ENCODE results near the gene DIDO1.

DIDO1 gene

DNA sequence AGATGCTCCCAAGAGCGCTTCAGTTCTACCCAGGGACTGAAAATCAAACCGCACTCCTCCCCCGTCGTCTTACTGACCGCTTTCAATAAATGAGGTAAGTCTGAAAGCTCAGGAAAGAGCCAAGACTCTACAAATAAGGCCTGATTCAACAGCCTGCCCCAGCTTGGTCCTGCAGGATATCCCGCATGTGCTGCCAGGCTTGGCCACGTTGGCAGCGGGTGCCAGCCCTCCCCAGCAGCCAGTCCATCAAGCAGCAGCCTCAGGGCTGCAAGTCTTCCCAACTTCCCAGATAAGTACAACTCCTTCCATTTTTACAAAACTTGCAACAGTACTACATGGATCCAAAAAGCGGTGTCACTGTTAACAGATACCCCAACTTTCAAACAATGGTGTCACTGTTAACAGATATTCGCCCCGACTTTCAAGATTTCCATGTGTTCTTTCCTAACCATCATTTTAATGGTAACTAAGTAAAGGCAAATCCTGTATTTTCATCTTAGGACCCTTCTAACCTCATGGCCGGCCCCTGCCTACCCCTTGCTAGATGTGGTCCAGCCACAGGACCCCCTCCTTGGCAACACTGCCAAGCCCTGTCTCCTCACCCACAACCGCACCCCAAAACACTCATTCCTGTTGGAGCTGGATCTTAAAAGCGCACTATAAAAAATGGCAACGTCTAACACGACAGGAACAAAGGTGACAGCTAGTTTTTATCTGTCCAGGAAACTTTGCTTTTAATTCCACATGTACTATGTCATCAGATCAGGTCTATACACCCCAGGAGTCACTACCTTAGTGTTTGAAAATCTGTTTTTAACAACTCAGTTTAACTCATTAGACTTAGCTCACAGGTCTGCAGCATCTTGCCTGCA is 28.0 kb downstream of the DIDO1 start:
- TF ChIP-seq, protein P1, sequence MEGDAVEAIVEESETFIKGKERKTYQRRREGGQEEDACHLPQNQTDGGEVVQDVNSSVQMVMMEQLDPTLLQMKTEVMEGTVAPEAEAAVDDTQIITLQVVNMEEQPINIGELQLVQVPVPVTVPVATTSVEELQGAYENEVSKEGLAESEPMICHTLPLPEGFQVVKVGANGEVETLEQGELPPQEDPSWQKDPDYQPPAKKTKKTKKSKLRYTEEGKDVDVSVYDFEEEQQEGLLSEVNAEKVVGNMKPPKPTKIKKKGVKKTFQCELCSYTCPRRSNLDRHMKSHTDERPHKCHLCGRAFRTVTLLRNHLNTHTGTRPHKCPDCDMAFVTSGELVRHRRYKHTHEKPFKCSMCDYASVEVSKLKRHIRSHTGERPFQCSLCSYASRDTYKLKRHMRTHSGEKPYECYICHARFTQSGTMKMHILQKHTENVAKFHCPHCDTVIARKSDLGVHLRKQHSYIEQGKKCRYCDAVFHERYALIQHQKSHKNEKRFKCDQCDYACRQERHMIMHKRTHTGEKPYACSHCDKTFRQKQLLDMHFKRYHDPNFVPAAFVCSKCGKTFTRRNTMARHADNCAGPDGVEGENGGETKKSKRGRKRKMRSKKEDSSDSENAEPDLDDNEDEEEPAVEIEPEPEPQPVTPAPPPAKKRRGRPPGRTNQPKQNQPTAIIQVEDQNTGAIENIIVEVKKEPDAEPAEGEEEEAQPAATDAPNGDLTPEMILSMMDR (IDR thresholded peaks at IDR 0.05) = no peak
- no peak for TF ChIP-seq ZFX (IDR thresholded peaks at IDR 0.05; ENCODE audit: borderline replicate concordance)
- H3K27ac ChIP-seq = no peak overlapping the region

DNA sequence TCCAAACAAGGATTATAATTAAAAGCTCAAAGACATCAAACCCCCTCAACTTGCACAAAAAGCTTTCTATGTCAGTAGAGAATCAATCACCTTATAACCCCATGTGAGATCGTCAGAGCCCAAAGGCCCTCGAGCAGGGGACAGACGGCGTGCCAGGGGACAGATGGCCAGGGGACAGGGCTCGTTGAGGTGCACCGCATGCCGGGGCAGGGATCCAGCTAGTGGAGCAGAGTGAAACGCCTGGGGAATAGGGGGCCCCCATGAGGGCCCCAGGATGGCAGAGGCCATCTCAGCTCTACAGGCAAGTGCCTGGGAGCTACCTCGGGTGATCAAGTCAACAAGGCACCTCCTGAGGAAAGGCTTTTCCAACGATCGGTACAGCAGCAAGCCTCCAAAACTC is 28.6 kb downstream of the DIDO1 start:
- H3K27ac ChIP-seq = no peak overlapping the region
- no peak for TF ChIP-seq ZFX (IDR thresholded peaks at IDR 0.05; ENCODE audit: borderline replicate concordance)
- TF ChIP-seq, protein P1 (IDR thresholded peaks at IDR 0.05) = no peak

DNA sequence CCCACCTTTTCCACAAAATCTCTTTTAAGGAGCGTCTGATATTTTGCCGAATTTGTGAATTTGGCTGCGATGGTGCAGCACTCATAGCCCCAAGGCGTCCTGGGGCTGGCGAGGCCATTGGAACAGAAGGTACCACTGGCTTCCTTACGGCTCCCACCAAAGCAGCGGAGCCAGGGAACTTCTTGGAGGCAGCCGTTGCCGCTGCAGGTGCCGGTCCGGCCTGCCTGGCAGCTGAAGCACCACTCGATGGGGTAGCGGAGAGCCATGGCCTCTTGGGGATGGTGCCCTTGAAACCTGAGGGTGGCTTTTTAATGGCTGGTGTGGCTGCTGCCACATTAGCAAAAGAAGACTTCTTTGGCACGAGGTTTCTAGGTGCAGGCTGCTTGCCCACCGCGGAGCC is 29.8 kb downstream of the DIDO1 start:
- no peak for TF ChIP-seq ZFX (IDR thresholded peaks at IDR 0.05; ENCODE audit: borderline replicate concordance)
- TF ChIP-seq, protein P1 (IDR thresholded peaks at IDR 0.05) = no peak
- H3K27ac ChIP-seq = no peak overlapping the region

DNA sequence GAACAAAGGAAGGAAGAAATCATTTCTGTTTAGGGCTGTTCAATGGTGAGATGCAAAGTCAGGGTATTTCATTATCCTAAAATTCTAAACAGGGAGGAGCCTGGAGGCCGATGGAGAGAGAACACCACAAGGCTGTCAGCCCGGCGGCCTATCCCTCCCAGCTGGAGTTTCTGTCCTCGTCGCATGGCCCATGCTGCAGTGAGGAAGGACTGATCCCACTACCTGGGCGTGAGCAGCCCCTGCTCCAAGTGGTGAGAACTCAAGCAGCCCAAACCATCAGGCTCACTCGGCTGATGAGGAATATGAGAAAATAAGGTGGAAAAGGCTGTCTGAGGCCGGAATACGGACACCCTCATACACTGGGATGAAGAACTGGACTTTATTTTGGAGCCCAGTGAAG is 30.8 kb downstream of the DIDO1 start:
- TF ChIP-seq, protein P1 (IDR thresholded peaks at IDR 0.05) = no peak
- no peak for TF ChIP-seq ZFX (IDR thresholded peaks at IDR 0.05; ENCODE audit: borderline replicate concordance)
- H3K27ac ChIP-seq = no peak overlapping the region

DNA sequence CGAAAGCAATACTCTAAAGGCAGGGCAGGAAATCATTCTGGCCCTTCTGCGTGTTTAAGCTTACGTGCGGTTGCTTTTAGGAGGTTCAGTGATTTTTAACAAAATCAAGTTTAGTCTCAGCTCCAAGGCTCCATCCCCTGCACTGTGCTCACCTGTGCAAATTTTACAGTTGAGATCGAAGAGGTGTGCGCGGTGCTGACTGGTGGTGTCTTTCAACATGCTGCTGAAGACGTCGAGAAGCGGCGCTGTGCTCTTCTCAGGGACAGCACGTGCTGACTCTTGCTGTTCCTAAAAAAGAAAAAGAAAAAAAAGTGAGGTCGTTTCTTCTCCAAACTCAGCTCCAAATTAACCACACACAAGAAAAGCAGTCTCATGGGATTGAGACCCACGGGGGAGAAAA is 32.0 kb downstream of the DIDO1 start:
- no peak for TF ChIP-seq ZFX (IDR thresholded peaks at IDR 0.05; ENCODE audit: borderline replicate concordance)
- TF ChIP-seq, protein P1 (IDR thresholded peaks at IDR 0.05) = no peak
- no peak overlapping the region for H3K27ac ChIP-seq

DNA sequence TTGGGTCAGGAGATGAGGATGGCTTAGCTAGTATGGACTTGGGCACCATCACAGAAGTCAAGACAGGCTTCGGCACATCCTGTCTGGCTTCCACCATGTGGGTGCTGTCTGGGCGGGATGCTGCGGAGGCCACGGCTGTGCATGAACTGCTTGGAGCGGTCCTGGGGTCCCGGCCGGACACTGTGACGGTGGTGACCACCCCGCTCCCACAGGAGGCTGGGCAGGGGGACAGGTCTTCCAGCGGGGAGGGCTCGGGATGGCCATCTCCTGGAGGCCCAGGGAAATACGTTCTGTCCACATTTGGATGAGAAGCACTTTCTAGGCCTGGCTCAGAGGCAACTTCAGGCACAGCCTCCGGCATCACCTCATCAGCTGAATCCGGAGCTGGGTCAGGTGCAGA is 32.6 kb downstream of the DIDO1 start:
- TF ChIP-seq ZFX (IDR thresholded peaks at IDR 0.05; ENCODE audit: borderline replicate concordance) = no peak
- TF ChIP-seq, protein P1 (IDR thresholded peaks at IDR 0.05) = peak; percentile 21; the same call in 1 of the 2 replicates
- no peak overlapping the region for H3K27ac ChIP-seq
